IPS-20b (cell line): ENCODE measurements around the gene TENM4.

Source experiments
- H3K27ac ChIP-seq: one replicate; pipeline ENCODE4 v1.5.1; 2013; ENCODE audit warnings: low read length
- H3K27me3 ChIP-seq: 2 replicates; pipeline ENCODE4 v1.6.1; 2013; ENCODE audit warnings: mild to moderate bottlenecking, low read length, inconsistent platforms; ENCODE audit not compliant: insufficient read depth
- H3K36me3 ChIP-seq: 2 replicates; pipeline ENCODE4 v1.6.1; 2013; ENCODE audit warnings: low read depth, mild to moderate bottlenecking, inconsistent platforms, low read length, moderate library complexity; ENCODE audit not compliant: insufficient read depth
- H3K4me1 ChIP-seq: 2 replicates; pipeline ENCODE4 v1.6.1; 2013; ENCODE audit warnings: mild to moderate bottlenecking, control low read depth, inconsistent platforms, low read length, moderate library complexity; ENCODE audit not compliant: insufficient read depth
- H3K4me3 ChIP-seq: 2 replicates; pipeline ENCODE4 v1.5.1; 2013; ENCODE audit warnings: mild to moderate bottlenecking, low read length, inconsistent platforms
- H3K9ac ChIP-seq: 2 replicates; pipeline ENCODE4 v1.6.1; 2013; ENCODE audit warnings: low read depth, mild to moderate bottlenecking, inconsistent platforms, low read length, moderate library complexity
- H3K9me3 ChIP-seq: 2 replicates; pipeline ENCODE4 v1.6.1; 2013; ENCODE audit warnings: mild to moderate bottlenecking, low read depth, low read length, inconsistent platforms; ENCODE audit not compliant: insufficient read depth

The TENM4 gene

DNA sequence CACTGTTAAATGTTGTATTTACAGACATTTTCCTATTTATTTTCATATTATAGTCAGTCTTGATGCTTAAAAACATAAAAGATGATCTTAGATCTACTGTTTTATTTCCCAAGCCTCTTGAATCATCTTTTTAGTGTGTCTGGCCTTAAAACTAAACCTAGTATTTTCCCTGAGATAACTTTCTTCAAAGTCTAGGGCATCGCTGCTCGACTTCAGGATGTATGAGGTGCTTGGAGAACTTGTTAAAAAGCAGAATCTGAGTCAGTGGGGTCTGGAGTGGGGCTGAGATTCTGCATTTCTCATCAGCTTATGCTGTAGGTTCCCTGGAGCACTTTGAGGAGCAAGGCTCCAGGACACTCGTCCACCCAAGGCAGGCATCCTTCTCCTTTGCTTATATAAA, 404.9 kb downstream of the TENM4 start:
- Histone ChIP-seq H3K27me3 (no peaks in the 10 kb centered on the region), H3K9ac (no peak overlapping the region), H3K27ac (no peak overlapping the region), H3K9me3 (no peaks in the 10 kb centered on the region), H3K4me3 (no peak overlapping the region), H3K36me3 (no peaks in the 10 kb centered on the region), H3K4me1 (peaks cover 5% of the 10 kb centered on the region; the same call in 1 of the 2 replicates)

DNA sequence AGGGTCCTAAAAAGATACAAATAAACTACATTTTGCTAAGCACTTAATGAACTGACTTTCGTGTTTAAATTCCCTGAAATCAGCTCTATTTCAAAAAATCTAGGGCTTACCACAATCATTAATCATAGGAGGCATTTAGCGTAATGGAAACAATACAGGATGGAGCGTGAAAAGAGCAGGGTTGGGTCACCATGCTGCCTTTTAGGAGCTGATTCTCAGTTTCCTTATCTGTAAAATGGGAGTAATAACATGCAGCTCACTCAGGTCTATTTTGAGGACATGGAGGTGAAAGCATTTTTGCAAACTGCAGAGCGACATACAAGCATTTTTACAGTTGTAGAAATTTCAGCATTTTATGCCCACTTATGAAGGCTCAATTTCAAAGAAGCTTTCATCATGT, 407.0 kb downstream of the TENM4 start:
- no peak overlapping the region for H3K4me3 ChIP-seq
- H3K4me1 ChIP-seq: no peaks in the 10 kb centered on the region; the same call in 1 of the 2 replicates
- no peaks in the 10 kb centered on the region for H3K9me3 ChIP-seq
- H3K27me3 ChIP-seq: no peaks in the 10 kb centered on the region; the same call in 1 of the 2 replicates
- no peak overlapping the region for H3K9ac ChIP-seq
- H3K27ac ChIP-seq: no peak overlapping the region
- no peaks in the 10 kb centered on the region for H3K36me3 ChIP-seq

DNA sequence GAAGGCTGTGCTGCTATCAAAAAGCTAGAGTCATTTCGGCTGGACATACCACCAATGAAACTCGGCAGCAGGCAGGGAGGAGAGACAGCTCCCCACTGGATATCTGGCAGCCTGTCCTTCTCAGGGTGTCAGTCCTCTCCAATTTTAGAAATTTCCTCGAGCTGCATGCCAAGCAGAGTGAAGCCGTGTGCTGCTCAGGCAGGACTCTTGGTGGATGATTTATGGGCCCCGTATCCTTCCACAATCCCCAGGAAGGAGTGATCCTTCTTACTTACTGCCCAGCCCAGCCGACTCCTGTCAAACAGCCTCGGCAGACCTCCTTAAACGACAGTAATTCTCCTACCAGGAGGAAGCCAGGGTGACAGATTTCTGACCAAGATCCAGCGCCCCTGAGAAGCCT, 410.4 kb downstream of the TENM4 start:
- peaks cover 19% of the 10 kb centered on the region for H3K27me3 ChIP-seq
- no peaks in the 10 kb centered on the region for H3K9me3 ChIP-seq
- peaks cover 6% of the 10 kb centered on the region; the same call in 1 of the 2 replicates for H3K4me1 ChIP-seq

GRCh38 chr11:79028225-79028624, 412.6 kb downstream of the TENM4 start:
- Histone ChIP-seq H3K4me1 (peaks cover 8% of the 10 kb centered on the region; the same call in 1 of the 2 replicates), H3K36me3 (no peaks in the 10 kb centered on the region), H3K9me3 (no peaks in the 10 kb centered on the region), H3K9ac (no peak overlapping the region), H3K27me3 (peaks cover 19% of the 10 kb centered on the region), H3K4me3 (no peak overlapping the region), H3K27ac (no peak overlapping the region)

More for the DNA sequence above, 410.4 kb downstream of the TENM4 start:
- H3K4me3 ChIP-seq: no peak overlapping the region
- no peak overlapping the region for H3K9ac ChIP-seq
- H3K27ac ChIP-seq: no peak overlapping the region
- no peaks in the 10 kb centered on the region for H3K36me3 ChIP-seq

DNA sequence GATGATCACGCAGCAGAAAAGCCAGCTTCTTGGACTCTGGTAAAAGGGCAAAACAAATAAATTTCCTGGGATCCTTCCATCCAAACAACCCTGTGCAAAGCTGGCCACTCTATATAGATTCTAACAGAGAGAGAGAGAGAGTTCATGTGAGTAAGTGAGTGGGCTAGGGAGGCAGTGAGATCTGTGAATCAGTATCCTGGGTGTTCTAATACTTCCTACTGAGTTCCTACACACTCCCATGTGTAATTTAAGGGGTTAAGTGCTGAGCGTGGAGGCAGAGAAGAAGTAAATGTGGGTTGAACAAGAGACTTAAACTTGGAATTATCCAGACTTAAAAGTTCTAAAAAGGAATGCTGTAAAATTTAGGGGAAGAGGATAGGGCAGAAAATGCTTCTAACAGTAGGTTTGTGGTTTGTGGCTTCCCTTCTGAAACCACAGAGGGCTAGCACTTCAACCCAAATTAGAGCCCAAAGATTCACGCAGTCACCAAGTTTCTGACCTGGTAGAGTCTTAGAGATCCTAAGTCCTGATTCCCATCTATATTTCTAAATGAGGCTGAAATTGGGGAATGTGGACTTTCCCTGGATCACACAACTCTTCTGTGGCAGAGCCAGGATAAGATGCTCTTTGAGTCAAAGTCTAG, 413.9 kb downstream of the TENM4 start:
- Histone ChIP-seq H3K9ac (no peak overlapping the region), H3K36me3 (no peaks in the 10 kb centered on the region), H3K4me3 (no peak overlapping the region), H3K27ac (no peak overlapping the region), H3K9me3 (no peaks in the 10 kb centered on the region), H3K4me1 (peaks cover 8% of the 10 kb centered on the region; the same call in 1 of the 2 replicates), H3K27me3 (peaks cover 19% of the 10 kb centered on the region)

DNA sequence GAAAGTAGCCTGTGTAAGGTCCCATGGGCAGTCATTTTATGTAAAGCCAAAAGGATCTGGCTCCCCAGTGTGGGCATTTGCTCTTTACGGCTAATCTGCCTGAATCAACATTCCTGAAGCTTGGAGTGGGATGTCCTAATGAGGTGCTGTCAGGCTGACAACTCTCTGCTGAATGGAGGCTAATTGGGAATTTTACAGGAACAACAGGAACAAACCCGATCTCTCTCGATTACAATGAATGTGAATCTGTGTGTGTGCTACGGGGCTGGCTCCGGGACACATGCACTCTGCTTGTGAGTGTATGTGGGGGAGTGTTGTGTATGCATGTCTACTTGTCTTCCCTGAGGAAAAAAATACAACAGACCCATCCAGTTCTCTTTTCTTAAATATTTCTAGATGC, 415.2 kb downstream of the TENM4 start:
- no peak overlapping the region for H3K4me3 ChIP-seq
- H3K27ac ChIP-seq: no peak overlapping the region
- H3K9ac ChIP-seq: no peak overlapping the region
- H3K27me3 ChIP-seq: peaks cover 19% of the 10 kb centered on the region
- no peaks in the 10 kb centered on the region for H3K36me3 ChIP-seq
- H3K9me3 ChIP-seq: no peaks in the 10 kb centered on the region
- H3K4me1 ChIP-seq: peaks cover 8% of the 10 kb centered on the region; the same call in 1 of the 2 replicates

GRCh38 chr11:79025097-79025496, 415.7 kb downstream of the TENM4 start:
- Histone ChIP-seq H3K4me1 (peaks cover 8% of the 10 kb centered on the region; the same call in 1 of the 2 replicates), H3K27ac (no peak overlapping the region)

GRCh38 chr11:79022265-79022664, 418.6 kb downstream of the TENM4 start:
- Histone ChIP-seq H3K27ac (no peak overlapping the region), H3K9me3 (no peaks in the 10 kb centered on the region), H3K36me3 (no peaks in the 10 kb centered on the region), H3K9ac (no peak overlapping the region), H3K4me3 (no peak overlapping the region), H3K4me1 (peaks cover 8% of the 10 kb centered on the region; the same call in 1 of the 2 replicates), H3K27me3 (peaks cover 10% of the 10 kb centered on the region)

More at GRCh38 chr11:79025097-79025496, 415.7 kb downstream of the TENM4 start:
- no peaks in the 10 kb centered on the region for H3K36me3 ChIP-seq
- H3K9me3 ChIP-seq: no peaks in the 10 kb centered on the region
- no peak overlapping the region for H3K4me3 ChIP-seq
- no peak overlapping the region for H3K9ac ChIP-seq
- peaks cover 19% of the 10 kb centered on the region for H3K27me3 ChIP-seq

- no peaks in the 10 kb centered on the region for H3K9me3 ChIP-seq
- H3K9ac ChIP-seq: no peak overlapping the region
- peaks cover 8% of the 10 kb centered on the region; the same call in 1 of the 2 replicates for H3K4me1 ChIP-seq
- H3K4me3 ChIP-seq: no peak overlapping the region
- H3K27ac ChIP-seq: no peak overlapping the region
- H3K27me3 ChIP-seq: peaks cover 4% of the 10 kb centered on the region
- no peaks in the 10 kb centered on the region for H3K36me3 ChIP-seq
Measured at GRCh38 chr11:79021601-79022000, 419.2 kb downstream of the TENM4 start.

GRCh38 chr11:79019975-79020374, 420.9 kb downstream of the TENM4 start:
- no peak overlapping the region for H3K9ac ChIP-seq
- H3K27me3 ChIP-seq: no peaks in the 10 kb centered on the region
- no peaks in the 10 kb centered on the region for H3K9me3 ChIP-seq
- no peak overlapping the region for H3K4me3 ChIP-seq
- no peaks in the 10 kb centered on the region for H3K36me3 ChIP-seq
- no peaks in the 10 kb centered on the region; the same call in 1 of the 2 replicates for H3K4me1 ChIP-seq
- H3K27ac ChIP-seq: no peak overlapping the region

- H3K9ac ChIP-seq: no peak overlapping the region
- H3K27ac ChIP-seq: no peak overlapping the region
- H3K27me3 ChIP-seq: no peaks in the 10 kb centered on the region
- H3K4me1 ChIP-seq: no peaks in the 10 kb centered on the region; the same call in 1 of the 2 replicates
- H3K36me3 ChIP-seq: no peaks in the 10 kb centered on the region
- no peaks in the 10 kb centered on the region for H3K9me3 ChIP-seq
- H3K4me3 ChIP-seq: no peak overlapping the region
Measured at GRCh38 chr11:79019277-79019676, 421.6 kb downstream of the TENM4 start.

DNA sequence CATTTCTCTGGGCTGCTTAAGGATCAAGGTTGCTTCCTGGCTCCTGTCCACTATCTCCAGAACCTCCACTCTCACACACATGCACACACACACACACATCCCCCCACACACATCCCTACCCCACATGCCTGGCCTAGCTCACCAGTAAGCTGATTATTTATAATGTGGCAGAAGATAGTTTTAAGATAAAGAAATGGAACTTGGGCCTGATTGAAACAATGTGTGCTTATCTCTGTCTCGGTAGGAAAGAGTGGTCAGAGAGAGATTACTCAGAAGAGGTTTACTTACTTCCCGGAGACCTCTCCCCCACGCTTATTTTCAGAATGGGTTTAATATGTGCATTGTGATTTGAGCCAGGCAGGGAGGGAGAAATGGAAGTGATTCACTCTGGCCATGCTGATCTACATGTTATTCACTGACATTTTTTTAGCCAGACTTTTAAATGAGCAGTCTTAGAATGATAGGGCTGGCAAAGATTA, 422.4 kb downstream of the TENM4 start:
- Histone ChIP-seq H3K9ac (no peak overlapping the region), H3K36me3 (no peaks in the 10 kb centered on the region), H3K27me3 (no peaks in the 10 kb centered on the region), H3K9me3 (no peaks in the 10 kb centered on the region), H3K4me1 (no peaks in the 10 kb centered on the region; the same call in 1 of the 2 replicates), H3K4me3 (no peak overlapping the region), H3K27ac (no peak overlapping the region)
